K562 (cell line): ENCODE results near the gene IFT52. TPM values are rescaled to one million over a fixed set of nuclear protein-coding genes. Genes with fewer than 3 reads are reported as not detected.

ENCODE experiments used
- BCOR ChIP-seq: fragments of 450-650 bp; IDR thresholded peaks from 2 replicates; pipeline ENCODE4 v1.6.1; 2016
- DMBX1 ChIP-seq: fragments of 250-450 bp; sonication (Bioruptor Pico); IDR thresholded peaks from 2 replicates; pipeline ENCODE4 v1.8.0; 2022; ENCODE audit warnings: inconsistent platforms, mild to moderate bottlenecking, moderate library complexity, borderline replicate concordance
- ELF2 ChIP-seq: fragments of 250-450 bp; sonication (Bioruptor Pico); IDR thresholded peaks from 2 replicates; pipeline ENCODE4 v1.5.0; 2021; ENCODE audit warnings: mild to moderate bottlenecking
- HEY1 ChIP-seq: fragments of 250-450 bp; sonication (Bioruptor Pico); IDR thresholded peaks from 2 replicates; pipeline ENCODE4 v1.5.0; 2020; ENCODE audit warnings: mild to moderate bottlenecking, moderate library complexity, borderline replicate concordance
- HMBOX1 ChIP-seq: sonication (generic); IDR thresholded peaks from 2 replicates; pipeline ENCODE4 v1.6.1; 2016
- HOXB6 ChIP-seq: fragments of 250-450 bp; sonication (Bioruptor Pico); IDR thresholded peaks from 2 replicates; pipeline ENCODE4 v1.5.1; 2022; ENCODE audit warnings: mild to moderate bottlenecking, borderline replicate concordance
- JUND ChIP-seq, 2 experiments: IDR thresholded peaks; 2 replicates in 1 of 2; 3 replicates in 1 of 2; pipeline ENCODE4 v1.6.1; 2011; ENCODE audit warnings: borderline replicate concordance in 2 of 2, low read depth in 2 of 2, low read length in 2 of 2, improper control_type of control experiment in 1 of 2, missing biosample characterization in 1 of 2, missing genetic modification characterization in 1 of 2, missing genetic modification reagents in 1 of 2
- POLR2A ChIP-seq: fragments of 450-650 bp; conservative IDR thresholded peaks from 2 replicates; pipeline ENCODE4 v1.6.1; 2016
- POLR3G ChIP-seq: IDR thresholded peaks from 2 replicates; pipeline ENCODE4 v1.6.1; 2011; ENCODE audit not compliant: insufficient read length, insufficient replicate concordance; ENCODE audit errors: extremely low read depth
- SPI1 ChIP-seq: IDR thresholded peaks from 2 replicates; pipeline ENCODE4 v1.6.1; 2011; ENCODE audit warnings: low read depth, low read length, control low read depth, borderline replicate concordance
- TBL1XR1 ChIP-seq, 2 experiments: IDR thresholded peaks; 2 replicates each; pipeline ENCODE4 v1.6.1; 2012; ENCODE audit warnings: improper control_type of control experiment in 2 of 2, low read length in 2 of 2, mild to moderate bottlenecking in 1 of 2
- YY1 ChIP-seq, 3 experiments: IDR thresholded peaks; 2 replicates each; pipeline ENCODE4 v1.6.1; 2011; ENCODE audit warnings: low read length in 2 of 3, mild to moderate bottlenecking in 2 of 3, moderate library complexity in 2 of 3, borderline replicate concordance in 1 of 3, control low read depth in 1 of 3, low read depth in 1 of 3; ENCODE audit not compliant: insufficient read depth in 3 of 3, insufficient replicate concordance in 2 of 3, control insufficient read depth in 1 of 3, insufficient read length in 1 of 3; ENCODE audit errors: extremely low read depth in 1 of 3
- ZNF311 ChIP-seq: fragments of 250-450 bp; sonication (Bioruptor Pico); IDR thresholded peaks from 2 replicates; pipeline ENCODE4 v1.4.0; 2020; ENCODE audit warnings: mild to moderate bottlenecking, moderate library complexity
- polyA plus RNA-seq, 8 experiments: library from polyadenylated mRNA; depleted of rRNA in 4 of 8; stranded (reverse) in 5 of 8; unstranded in 3 of 8; fragments of >200 nt; fragmentation: Nextera tagmentation in 2 of 8; fragmentation: Illumina TruSeq in 1 of 8; extraction: Ambion mirVana in 2 of 8; extraction: Trizol in 1 of 8; gene quantifications; 2 replicates each; pipeline versions ENCODE4 v1.2.1 to v1.2.3, GENCODE V29; 2011 to 2014; ENCODE audit warnings: inconsistent platforms in 1 of 8, missing spikeins in 1 of 8
- total RNA-seq, 7 experiments: library from RNA; depleted of rRNA in 6 of 7; stranded (reverse); fragments of >200 nt in 6 of 7; fragmentation: Illumina TruSeq in 2 of 7; extraction: Trizol in 2 of 7; gene quantifications; 2 replicates each; pipeline versions ENCODE4 v1.2.1 to v1.2.3, GENCODE V29; 2011 to 2021; ENCODE audit warnings: low replicate concordance in 1 of 7
- TF ChIP-seq, protein P1 (sequence below), 3 experiments: fragments of 200-800 bp in 1 of 3; fragments of 250-450 bp in 1 of 3; fragments of 450-650 bp in 1 of 3; sonication (Bioruptor Pico) in 1 of 3; sonication (Bioruptor generic) in 1 of 3; formaldehyde crosslinking in 1 of 3; IDR thresholded peaks; 2 replicates each; pipeline versions ENCODE4 v1.6.1 to v1.8.0; 2016 to 2022; ENCODE audit warnings: mild to moderate bottlenecking in 2 of 3, missing genetic modification characterization in 2 of 3, missing compliant biosample characterization in 1 of 3, moderate library complexity in 1 of 3
- TF ChIP-seq, protein P2 (sequence below): sonication (generic); formaldehyde crosslinking; IDR thresholded peaks from 2 replicates; pipeline ENCODE4 v1.8.1; 2023; ENCODE audit warnings: mild to moderate bottlenecking, missing genetic modification reagents
- TF ChIP-seq, protein P3 (sequence below): fragments of 450-650 bp; IDR thresholded peaks from 2 replicates; pipeline ENCODE4 v1.6.1; 2016; ENCODE audit warnings: antibody characterized with exemption

The IFT52 gene
- total and polyA plus RNA-seq, 9 of the 15 experiments (the other 6 are each of a cell fraction or from before 2014, with no cell fraction given), result 11.0 to 31.4 (median 20.4) TPM

DNA sequence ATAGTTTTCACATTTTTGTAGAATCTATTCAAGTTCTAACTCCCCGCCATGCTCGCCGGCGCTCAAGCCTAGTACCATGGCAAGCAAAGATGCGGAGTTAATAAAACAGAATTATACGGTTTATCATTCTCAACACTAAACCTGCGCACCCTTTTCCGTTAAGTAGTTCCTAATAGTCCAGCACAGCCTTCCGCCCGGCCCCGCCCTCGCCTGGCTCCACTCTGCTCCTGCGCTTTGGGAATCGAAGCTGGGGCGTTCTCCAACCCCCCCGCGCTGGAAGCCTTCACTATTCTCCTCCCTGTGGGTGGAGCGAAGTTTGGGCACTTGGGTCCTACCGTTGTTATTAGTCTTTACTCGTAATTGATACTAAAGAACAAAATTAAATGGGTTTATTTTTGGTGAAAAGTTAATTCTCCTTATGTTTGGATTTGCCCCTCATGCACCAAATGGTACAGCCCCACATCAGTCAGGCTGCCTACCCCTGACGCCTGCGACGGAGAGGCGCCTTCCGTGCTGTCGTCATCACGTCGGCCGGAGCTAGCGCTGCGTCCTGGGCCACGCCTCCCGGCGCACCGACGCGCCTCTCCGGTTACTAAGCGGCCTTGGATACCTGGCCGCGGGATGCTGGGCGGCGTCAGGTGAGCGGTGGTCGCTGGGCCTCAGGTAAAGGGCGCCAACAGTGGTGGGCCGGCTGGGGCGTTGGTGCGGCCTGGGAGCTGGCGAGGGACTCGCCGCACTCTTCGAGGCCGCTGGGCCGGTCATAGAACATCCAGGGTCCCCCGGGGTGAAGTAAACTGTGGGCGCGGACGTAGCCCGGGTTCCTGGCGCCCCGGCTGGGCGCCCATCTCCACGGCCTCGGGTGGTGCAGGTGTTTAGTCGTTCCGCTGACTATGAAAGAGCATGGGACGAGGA is at the start of gene IFT52 (continued):
- no peak for TF ChIP-seq ELF2 (CRISPR knock-in tag)
- no peak; the same call in 1 of the 2 replicates for TF ChIP-seq POLR2A
- TF ChIP-seq BCOR, result no peak
- TF ChIP-seq JUND (IDR thresholded peaks at IDR 0.05; ENCODE audit: borderline replicate concordance, low read depth, low read length), result peak; percentile 96
- no peak for TF ChIP-seq JUND (tag; IDR thresholded peaks at IDR 0.05; ENCODE audit: borderline replicate concordance, low read depth, low read length)
- TF ChIP-seq HOXB6 (CRISPR knock-in tag), result no peak
- TF ChIP-seq, protein P1, sequence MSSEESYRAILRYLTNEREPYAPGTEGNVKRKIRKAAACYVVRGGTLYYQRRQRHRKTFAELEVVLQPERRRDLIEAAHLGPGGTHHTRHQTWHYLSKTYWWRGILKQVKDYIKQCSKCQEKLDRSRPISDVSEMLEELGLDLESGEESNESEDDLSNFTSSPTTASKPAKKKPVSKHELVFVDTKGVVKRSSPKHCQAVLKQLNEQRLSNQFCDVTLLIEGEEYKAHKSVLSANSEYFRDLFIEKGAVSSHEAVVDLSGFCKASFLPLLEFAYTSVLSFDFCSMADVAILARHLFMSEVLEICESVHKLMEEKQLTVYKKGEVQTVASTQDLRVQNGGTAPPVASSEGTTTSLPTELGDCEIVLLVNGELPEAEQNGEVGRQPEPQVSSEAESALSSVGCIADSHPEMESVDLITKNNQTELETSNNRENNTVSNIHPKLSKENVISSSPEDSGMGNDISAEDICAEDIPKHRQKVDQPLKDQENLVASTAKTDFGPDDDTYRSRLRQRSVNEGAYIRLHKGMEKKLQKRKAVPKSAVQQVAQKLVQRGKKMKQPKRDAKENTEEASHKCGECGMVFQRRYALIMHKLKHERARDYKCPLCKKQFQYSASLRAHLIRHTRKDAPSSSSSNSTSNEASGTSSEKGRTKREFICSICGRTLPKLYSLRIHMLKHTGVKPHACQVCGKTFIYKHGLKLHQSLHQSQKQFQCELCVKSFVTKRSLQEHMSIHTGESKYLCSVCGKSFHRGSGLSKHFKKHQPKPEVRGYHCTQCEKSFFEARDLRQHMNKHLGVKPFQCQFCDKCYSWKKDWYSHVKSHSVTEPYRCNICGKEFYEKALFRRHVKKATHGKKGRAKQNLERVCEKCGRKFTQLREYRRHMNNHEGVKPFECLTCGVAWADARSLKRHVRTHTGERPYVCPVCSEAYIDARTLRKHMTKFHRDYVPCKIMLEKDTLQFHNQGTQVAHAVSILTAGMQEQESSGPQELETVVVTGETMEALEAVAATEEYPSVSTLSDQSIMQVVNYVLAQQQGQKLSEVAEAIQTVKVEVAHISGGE (CRISPR knock-in tag; IDR thresholded peaks at IDR 0.05), result peak in 1 of 3 experiments; percentile 50; a peak in 1 of 6 replicates
- no peak for TF ChIP-seq HMBOX1
- no peak for TF ChIP-seq ZNF311 (CRISPR knock-in tag)
- TF ChIP-seq, protein P2, sequence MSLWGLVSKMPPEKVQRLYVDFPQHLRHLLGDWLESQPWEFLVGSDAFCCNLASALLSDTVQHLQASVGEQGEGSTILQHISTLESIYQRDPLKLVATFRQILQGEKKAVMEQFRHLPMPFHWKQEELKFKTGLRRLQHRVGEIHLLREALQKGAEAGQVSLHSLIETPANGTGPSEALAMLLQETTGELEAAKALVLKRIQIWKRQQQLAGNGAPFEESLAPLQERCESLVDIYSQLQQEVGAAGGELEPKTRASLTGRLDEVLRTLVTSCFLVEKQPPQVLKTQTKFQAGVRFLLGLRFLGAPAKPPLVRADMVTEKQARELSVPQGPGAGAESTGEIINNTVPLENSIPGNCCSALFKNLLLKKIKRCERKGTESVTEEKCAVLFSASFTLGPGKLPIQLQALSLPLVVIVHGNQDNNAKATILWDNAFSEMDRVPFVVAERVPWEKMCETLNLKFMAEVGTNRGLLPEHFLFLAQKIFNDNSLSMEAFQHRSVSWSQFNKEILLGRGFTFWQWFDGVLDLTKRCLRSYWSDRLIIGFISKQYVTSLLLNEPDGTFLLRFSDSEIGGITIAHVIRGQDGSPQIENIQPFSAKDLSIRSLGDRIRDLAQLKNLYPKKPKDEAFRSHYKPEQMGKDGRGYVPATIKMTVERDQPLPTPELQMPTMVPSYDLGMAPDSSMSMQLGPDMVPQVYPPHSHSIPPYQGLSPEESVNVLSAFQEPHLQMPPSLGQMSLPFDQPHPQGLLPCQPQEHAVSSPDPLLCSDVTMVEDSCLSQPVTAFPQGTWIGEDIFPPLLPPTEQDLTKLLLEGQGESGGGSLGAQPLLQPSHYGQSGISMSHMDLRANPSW, result peak; percentile 58; the same call in 1 of the 2 replicates
- no peak for TF ChIP-seq SPI1
- TF ChIP-seq TBL1XR1 (IDR thresholded peaks at IDR 0.05; ENCODE audit: low read length in 2 of 2), result 0 out of 4 replicates have a peak, but pooled peaks of 1 of the 2 experiments have one; percentile 26
- TF ChIP-seq POLR3G, result no peak
- TF ChIP-seq DMBX1 (CRISPR knock-in tag), result no peak
- TF ChIP-seq, protein P3, sequence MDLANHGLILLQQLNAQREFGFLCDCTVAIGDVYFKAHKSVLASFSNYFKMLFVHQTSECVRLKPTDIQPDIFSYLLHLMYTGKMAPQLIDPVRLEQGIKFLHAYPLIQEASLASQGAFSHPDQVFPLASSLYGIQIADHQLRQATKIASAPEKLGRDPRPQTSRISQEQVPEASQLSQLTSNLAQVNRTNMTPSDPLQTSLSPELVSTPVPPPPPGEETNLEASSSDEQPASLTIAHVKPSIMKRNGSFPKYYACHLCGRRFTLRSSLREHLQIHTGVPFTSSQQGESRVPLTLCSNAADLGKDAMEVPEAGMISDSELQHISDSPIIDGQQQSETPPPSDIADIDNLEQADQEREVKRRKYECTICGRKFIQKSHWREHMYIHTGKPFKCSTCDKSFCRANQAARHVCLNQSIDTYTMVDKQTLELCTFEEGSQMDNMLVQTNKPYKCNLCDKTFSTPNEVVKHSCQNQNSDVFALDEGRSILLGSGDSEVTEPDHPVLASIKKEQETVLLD, result peak; percentile 99
- no peak for TF ChIP-seq HEY1 (CRISPR knock-in tag)
- TF ChIP-seq YY1 (IDR thresholded peaks at IDR 0.05; ENCODE audit: borderline replicate concordance in 1 of 3, control insufficient read depth in 1 of 3, extremely low read depth in 1 of 3, insufficient read depth in 3 of 3, insufficient read length in 1 of 3, insufficient replicate concordance in 2 of 3, low read depth in 1 of 3, low read length in 2 of 3), result no peak
